Astrocyte of the cerebellum (primary cell): ENCODE data around the gene C22orf31.

Experiments used
- DNase-seq: peaks from one replicate; pipeline ENCODE4 v3.0.0-alpha.2; 2011; ENCODE audit warnings: low read depth
- H3K4me3 ChIP-seq: 2 replicates; pipeline ENCODE4 v1.5.1; 2011; ENCODE audit warnings: mild to moderate bottlenecking, low read depth, low read length, moderate library complexity
- CTCF ChIP-seq: IDR thresholded peaks from 2 replicates; pipeline ENCODE4 v1.5.1; 2012; ENCODE audit warnings: low read length, low read depth, moderate library complexity, mild to moderate bottlenecking; ENCODE audit errors: missing control alignments
- in situ Hi-C: cut with HindIII; loops from 2 replicates; pipeline ENCODE4 v1.10.0; 2017; ENCODE audit warnings: low sequenced_read_pairs

C22orf31 gene

GRCh38 chr22:29031227-29032011, 30.2 kb downstream of the C22orf31 start:
- in situ Hi-C loops = loop anchor here (10.0 kb wide), 1 partner anchor 147 kb away; the partner anchor contains the start of gene ZNRF3
- peak; percentile 95 for DNase-seq
- TF ChIP-seq CTCF = peak; percentile 19
- peak overlapping the region; percentile 32 for H3K4me3 ChIP-seq

GRCh38 chr22:29030618-29031226, 30.9 kb downstream of the C22orf31 start:
- peak; percentile 90 for DNase-seq
- peak overlapping the region; percentile 32 for H3K4me3 ChIP-seq
- in situ Hi-C loops = loop anchor here (10.0 kb wide), 1 partner anchor 146 kb away; the partner anchor contains the start of gene ZNRF3
- no peak for TF ChIP-seq CTCF

- peak; percentile 53 for DNase-seq
- H3K4me3 ChIP-seq = peak overlapping the region; percentile 32
- in situ Hi-C loops = loop anchor here (10.0 kb wide), 1 partner anchor 145 kb away; the partner anchor contains the start of gene ZNRF3
- no peak for TF ChIP-seq CTCF
Observed at GRCh38 chr22:29030016-29030617, 31.5 kb downstream of the C22orf31 start.

GRCh38 chr22:29029202-29030000, 32.2 kb downstream of the C22orf31 start:
- DNase-seq = no peak
- in situ Hi-C loops = no loop called here
- TF ChIP-seq CTCF = no peak
- no peak overlapping the region for H3K4me3 ChIP-seq

GRCh38 chr22:29028468-29028867, 33.2 kb downstream of the C22orf31 start:
- in situ Hi-C loops = no loop called here
- H3K4me3 ChIP-seq = no peak overlapping the region
- no peak for DNase-seq
- TF ChIP-seq CTCF = no peak

- no peak overlapping the region for H3K4me3 ChIP-seq
- TF ChIP-seq CTCF = no peak
- in situ Hi-C loops = no loop called here
- DNase-seq = no peak
Observed at GRCh38 chr22:29026579-29026978, 35.1 kb downstream of the C22orf31 start.
